ENCODE measurements around the gene RASSF4.
"Not testable (repeated sequence)": the region's sequence is repeated elsewhere in the genome, so short reads cannot be mapped to it uniquely, and the experiment has no call there.

Gene RASSF4

DNA sequence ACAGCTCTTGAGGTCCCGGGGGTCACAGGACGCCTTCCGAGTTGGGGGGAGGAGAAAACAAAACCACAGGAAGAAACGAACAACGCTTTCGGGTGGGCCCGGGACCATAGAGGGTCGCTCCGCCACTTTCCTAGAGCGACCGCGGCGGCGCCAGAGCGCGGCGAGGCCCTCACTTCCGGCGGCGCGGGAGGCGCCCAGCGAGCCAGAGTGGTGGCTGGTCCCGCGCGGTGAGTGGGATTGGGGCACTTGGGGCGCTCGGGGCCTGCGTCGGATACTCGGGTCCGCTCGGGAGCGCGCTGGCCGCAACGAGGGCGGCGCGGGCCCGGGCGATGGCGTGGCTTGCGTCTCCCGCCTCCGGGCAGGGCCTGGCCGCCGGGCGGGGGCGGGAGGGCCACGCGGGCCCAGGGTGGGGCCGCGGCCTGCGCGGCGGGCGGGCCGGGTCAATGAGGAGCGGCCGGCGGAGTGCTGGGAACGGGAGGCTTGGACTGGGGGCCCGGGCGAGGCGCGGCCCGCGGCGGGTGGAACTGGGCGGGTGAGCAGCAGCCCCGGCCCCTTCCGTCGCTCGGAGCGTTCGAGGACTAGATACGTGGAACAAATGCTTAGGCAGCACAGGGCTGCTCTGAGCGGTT, 41.3 kb downstream of the RASSF4 start, which contains the start of gene ZNF22:
TSS of gene ZNF22 (plus strand) at position 172 of the 629 bp plus-strand sequence. CDS start 2,446 bp downstream, outside the sequence.
- peak within 1 kb of the TSS; percentile 52 for H3K4me3 ChIP-seq (ENCODE audit: extremely low read depth, insufficient read depth, low read length, poor library complexity, severe bottlenecking)
- peaks cover 15% of the 10 kb centered on the region for H3K9me3 ChIP-seq (ENCODE audit: control insufficient read depth, low read length)
- peaks cover 28% of the 10 kb centered on the region for H3K36me3 ChIP-seq (ENCODE audit: control insufficient read depth, insufficient read depth, low read length)
- H3K27ac ChIP-seq (ENCODE audit: low read depth, low read length, severe bottlenecking), result peak within 1 kb of the TSS; percentile 77
- H3K4me1 ChIP-seq (ENCODE audit: control insufficient read depth, insufficient read depth, low read length, poor library complexity, severe bottlenecking), result peaks cover 6% of the 10 kb centered on the region
- WGBS, 2 experiments (ENCODE audit: insufficient coverage in 2 of 2), result 5 to 6% methylated on average over 26 to 54 of the region's 79 CpGs

GRCh38 chr10:45001381-45002148, 42.0 kb downstream of the RASSF4 start:
- Histone ChIP-seq H3K36me3 (ENCODE audit: control insufficient read depth, insufficient read depth, low read length) (peaks cover 28% of the 10 kb centered on the region), H3K4me3 (ENCODE audit: extremely low read depth, insufficient read depth, low read length, poor library complexity, severe bottlenecking) (peak overlapping the region; percentile 52), H3K4me1 (ENCODE audit: control insufficient read depth, insufficient read depth, low read length, poor library complexity, severe bottlenecking) (peaks cover under 1% of the 10 kb centered on the region), H3K27ac (ENCODE audit: low read depth, low read length, severe bottlenecking) (peak overlapping the region; percentile 77), H3K9me3 (ENCODE audit: control insufficient read depth, low read length) (peaks cover 15% of the 10 kb centered on the region)
- whole genome bisulfite sequencing, 2 experiments (ENCODE audit: insufficient coverage in 2 of 2), result 36 to 37% methylated on average over 9 of the region's 13 CpGs

- H3K9me3 ChIP-seq (ENCODE audit: control insufficient read depth, low read length), result peaks cover 15% of the 10 kb centered on the region
- no peak overlapping the region for H3K27ac ChIP-seq (ENCODE audit: low read depth, low read length, severe bottlenecking)
- no peak overlapping the region for H3K4me3 ChIP-seq (ENCODE audit: extremely low read depth, insufficient read depth, low read length, poor library complexity, severe bottlenecking)
- WGBS, 2 experiments (ENCODE audit: insufficient coverage in 2 of 2), result 98 to 100% methylated on average over 6 of the region's 10 CpGs
- H3K4me1 ChIP-seq (ENCODE audit: control insufficient read depth, insufficient read depth, low read length, poor library complexity, severe bottlenecking), result no peaks in the 10 kb centered on the region
- peaks cover 28% of the 10 kb centered on the region for H3K36me3 ChIP-seq (ENCODE audit: control insufficient read depth, insufficient read depth, low read length)
These were observed 43.9 kb downstream of the RASSF4 start for GRCh38 chr10:45003432-45004000.

- 100% methylated on average over 1 of the region's 3 CpGs; no CpG with 5 or more reads in 1 of the 2 experiments for WGBS, 2 experiments (ENCODE audit: insufficient coverage in 2 of 2)
- no peak overlapping the region for H3K4me3 ChIP-seq (ENCODE audit: extremely low read depth, insufficient read depth, low read length, poor library complexity, severe bottlenecking)
- H3K36me3 ChIP-seq (ENCODE audit: control insufficient read depth, insufficient read depth, low read length), result peaks cover 28% of the 10 kb centered on the region
- H3K27ac ChIP-seq (ENCODE audit: low read depth, low read length, severe bottlenecking), result no peak overlapping the region
- H3K9me3 ChIP-seq (ENCODE audit: control insufficient read depth, low read length), result peaks cover 15% of the 10 kb centered on the region
- H3K4me1 ChIP-seq (ENCODE audit: control insufficient read depth, insufficient read depth, low read length, poor library complexity, severe bottlenecking), result no peaks in the 10 kb centered on the region
These were observed 45.1 kb downstream of the RASSF4 start for GRCh38 chr10:45004661-45005060.

- H3K4me3 ChIP-seq (ENCODE audit: extremely low read depth, insufficient read depth, low read length, poor library complexity, severe bottlenecking), result no peak overlapping the region
- peaks cover 15% of the 10 kb centered on the region for H3K9me3 ChIP-seq (ENCODE audit: control insufficient read depth, low read length)
- peaks cover 28% of the 10 kb centered on the region for H3K36me3 ChIP-seq (ENCODE audit: control insufficient read depth, insufficient read depth, low read length)
- H3K4me1 ChIP-seq (ENCODE audit: control insufficient read depth, insufficient read depth, low read length, poor library complexity, severe bottlenecking), result no peaks in the 10 kb centered on the region
- no peak overlapping the region for H3K27ac ChIP-seq (ENCODE audit: low read depth, low read length, severe bottlenecking)
- 86% methylated on average over 1 of the region's 1 CpG; no CpG with 5 or more reads in 1 of the 2 experiments for WGBS, 2 experiments (ENCODE audit: insufficient coverage in 2 of 2)
These were observed 45.7 kb downstream of the RASSF4 start for GRCh38 chr10:45005284-45005683.

DNA sequence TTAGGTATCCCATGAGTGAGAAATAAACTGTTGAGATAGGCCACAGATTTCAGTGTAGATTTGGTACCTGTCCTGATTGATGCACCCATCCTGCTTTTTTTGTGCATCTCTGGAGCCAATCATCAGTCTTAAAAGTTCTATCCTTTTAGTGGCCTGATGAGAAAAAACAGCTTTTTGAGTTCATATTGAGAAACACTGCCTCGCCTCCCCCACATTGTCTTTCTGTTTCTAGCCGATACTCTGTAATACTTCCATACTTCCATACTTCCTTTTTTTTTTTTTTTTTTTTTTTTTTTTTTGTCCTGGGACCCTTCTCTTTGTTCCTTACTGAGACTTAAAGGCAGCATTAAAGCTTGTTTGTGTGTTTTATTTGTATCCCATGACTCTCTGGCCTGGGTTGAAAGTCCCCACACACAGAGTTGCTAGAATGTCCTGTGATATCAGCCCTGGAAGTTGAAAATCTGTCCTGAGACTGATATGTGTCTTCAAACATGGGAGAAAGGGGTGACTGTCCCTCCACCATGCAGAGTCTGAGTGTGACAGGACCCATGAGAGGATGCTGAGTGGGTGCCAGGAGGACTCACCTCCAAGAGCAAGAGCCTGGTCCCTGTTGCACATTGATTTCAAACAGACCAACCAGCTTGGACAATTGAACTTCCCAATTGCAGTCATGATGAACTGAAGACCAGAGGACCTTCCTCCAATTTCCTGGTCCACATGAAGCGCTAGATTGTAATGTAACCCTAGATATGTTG, 46.9 kb downstream of the RASSF4 start:
- peaks cover 28% of the 10 kb centered on the region for H3K36me3 ChIP-seq (ENCODE audit: control insufficient read depth, insufficient read depth, low read length)
- no peak overlapping the region for H3K27ac ChIP-seq (ENCODE audit: low read depth, low read length, severe bottlenecking)
- H3K4me1 ChIP-seq (ENCODE audit: control insufficient read depth, insufficient read depth, low read length, poor library complexity, severe bottlenecking), result no peaks in the 10 kb centered on the region
- no peak overlapping the region for H3K4me3 ChIP-seq (ENCODE audit: extremely low read depth, insufficient read depth, low read length, poor library complexity, severe bottlenecking)
- H3K9me3 ChIP-seq (ENCODE audit: control insufficient read depth, low read length), result peaks cover 15% of the 10 kb centered on the region
- 83 to 100% methylated on average over 1 of the region's 3 CpGs for WGBS, 2 experiments (ENCODE audit: insufficient coverage in 2 of 2)

DNA sequence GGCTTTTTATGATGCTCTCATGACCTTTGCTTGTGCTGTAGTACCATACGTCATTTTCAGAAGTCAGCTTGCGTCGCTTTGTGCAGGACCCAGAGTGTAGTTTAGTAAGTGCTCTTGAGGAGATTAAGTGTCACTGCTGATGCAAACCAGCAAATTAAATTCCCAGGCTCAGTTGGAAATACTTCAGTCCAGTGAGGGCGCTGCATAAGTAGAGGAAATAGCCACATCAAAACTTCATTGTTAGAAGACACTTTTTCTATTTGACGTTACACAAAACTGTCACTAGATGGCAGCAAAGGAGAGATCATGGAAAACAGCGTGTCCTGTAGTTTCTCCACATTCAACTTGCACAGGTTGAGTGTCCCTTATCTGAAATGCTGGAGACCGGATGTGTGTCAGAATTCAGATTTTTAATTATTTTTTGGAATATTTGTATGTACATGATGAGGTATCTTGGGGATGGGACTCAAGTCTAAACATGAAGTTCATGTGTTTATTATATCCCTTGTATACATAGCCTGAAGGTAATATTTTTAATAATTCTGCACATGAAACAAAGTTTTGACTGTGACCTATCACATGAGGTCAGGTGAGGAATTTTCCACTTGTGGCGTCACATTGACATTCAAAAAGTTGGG, 49.0 kb downstream of the RASSF4 start:
- H3K4me1 ChIP-seq (ENCODE audit: control insufficient read depth, insufficient read depth, low read length, poor library complexity, severe bottlenecking), result no peaks in the 10 kb centered on the region
- H3K36me3 ChIP-seq (ENCODE audit: control insufficient read depth, insufficient read depth, low read length), result peaks cover 21% of the 10 kb centered on the region
- no peak overlapping the region for H3K27ac ChIP-seq (ENCODE audit: low read depth, low read length, severe bottlenecking)
- H3K4me3 ChIP-seq (ENCODE audit: extremely low read depth, insufficient read depth, low read length, poor library complexity, severe bottlenecking), result no peak overlapping the region
- WGBS, 2 experiments (ENCODE audit: insufficient coverage in 2 of 2), result 32 to 50% methylated on average over 5 to 6 of the region's 8 CpGs
- peaks cover 3% of the 10 kb centered on the region for H3K9me3 ChIP-seq (ENCODE audit: control insufficient read depth, low read length)

DNA sequence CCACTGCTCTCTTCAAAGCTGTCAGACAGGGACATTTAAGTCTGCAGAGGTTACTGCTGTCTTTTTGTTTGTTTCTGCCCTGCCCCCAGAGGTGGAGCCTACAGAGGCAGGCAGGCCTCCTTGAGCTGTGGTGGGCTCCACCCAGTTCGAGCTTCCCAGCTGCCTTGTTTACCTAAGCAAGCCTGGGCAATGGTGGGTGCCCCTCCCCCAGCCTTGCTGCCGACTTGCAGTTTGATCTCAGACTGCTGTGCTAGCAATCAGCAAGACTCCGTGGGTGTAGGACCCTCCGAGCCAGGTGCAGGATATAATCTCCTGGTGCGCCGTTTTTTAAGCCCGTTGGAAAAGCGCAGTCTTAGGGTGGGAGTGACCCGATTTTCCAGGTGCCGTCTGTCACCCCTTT, 55.0 kb downstream of the RASSF4 start:
- H3K4me3 ChIP-seq (ENCODE audit: extremely low read depth, insufficient read depth, low read length, poor library complexity, severe bottlenecking); H3K36me3 ChIP-seq (ENCODE audit: control insufficient read depth, insufficient read depth, low read length); H3K9me3 ChIP-seq (ENCODE audit: control insufficient read depth, low read length); H3K27ac ChIP-seq (ENCODE audit: low read depth, low read length, severe bottlenecking); H3K4me1 ChIP-seq (ENCODE audit: control insufficient read depth, insufficient read depth, low read length, poor library complexity, severe bottlenecking): not testable (repeated sequence)
- 67% methylated on average over 2 of the region's 10 CpGs; no CpG with 5 or more reads in 1 of the 2 experiments for WGBS, 2 experiments (ENCODE audit: insufficient coverage in 2 of 2)

DNA sequence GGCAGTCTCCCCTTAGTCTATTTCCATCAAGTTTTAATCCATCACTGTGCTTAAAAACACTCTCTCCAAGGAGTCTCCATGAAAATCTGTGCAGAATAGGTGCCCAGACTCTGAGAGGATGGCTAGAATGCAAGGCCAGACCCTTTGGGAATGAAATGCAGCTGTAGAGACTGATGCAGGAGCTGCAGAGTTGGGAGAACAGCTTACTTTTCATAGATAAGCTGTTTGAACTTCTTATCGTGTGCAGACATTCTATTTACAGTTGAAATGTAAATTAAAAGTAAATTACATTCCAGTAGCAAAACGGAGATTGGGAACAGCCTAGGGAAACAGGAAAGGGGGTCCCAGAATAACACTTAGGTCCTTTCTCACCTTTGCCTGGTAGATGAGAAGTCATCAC, 56.0 kb downstream of the RASSF4 start:
- 43 to 100% methylated on average over 1 of the region's 2 CpGs for WGBS, 2 experiments (ENCODE audit: insufficient coverage in 2 of 2)
- no peaks in the 10 kb centered on the region for H3K4me1 ChIP-seq (ENCODE audit: control insufficient read depth, insufficient read depth, low read length, poor library complexity, severe bottlenecking)
- no peak overlapping the region for H3K27ac ChIP-seq (ENCODE audit: low read depth, low read length, severe bottlenecking)
- no peak overlapping the region for H3K4me3 ChIP-seq (ENCODE audit: extremely low read depth, insufficient read depth, low read length, poor library complexity, severe bottlenecking)
- H3K9me3 ChIP-seq (ENCODE audit: control insufficient read depth, low read length), result no peaks in the 10 kb centered on the region
- no peaks in the 10 kb centered on the region for H3K36me3 ChIP-seq (ENCODE audit: control insufficient read depth, insufficient read depth, low read length)

- Histone ChIP-seq H3K27ac (ENCODE audit: low read depth, low read length, severe bottlenecking) (no peak overlapping the region), H3K36me3 (ENCODE audit: control insufficient read depth, insufficient read depth, low read length) (no peaks in the 10 kb centered on the region), H3K4me1 (ENCODE audit: control insufficient read depth, insufficient read depth, low read length, poor library complexity, severe bottlenecking) (no peaks in the 10 kb centered on the region), H3K9me3 (ENCODE audit: control insufficient read depth, low read length) (no peaks in the 10 kb centered on the region), H3K4me3 (ENCODE audit: extremely low read depth, insufficient read depth, low read length, poor library complexity, severe bottlenecking) (no peak overlapping the region)
- 100% methylated on average over 1 of the region's 2 CpGs; no CpG with 5 or more reads in 1 of the 2 experiments for WGBS, 2 experiments (ENCODE audit: insufficient coverage in 2 of 2)
These were observed 63.8 kb downstream of the RASSF4 start for GRCh38 chr10:45023426-45023825.

Measured in mesodermal cell (in vitro differentiated cells).